ENCODE data around the gene KRTAP5-8. TPM values are rescaled to one million over a fixed set of nuclear protein-coding genes. Genes with fewer than 3 reads are reported as not detected.

The KRTAP5-8 gene
- total RNA-seq, 1 donor from 2014 or later = not detected

DNA sequence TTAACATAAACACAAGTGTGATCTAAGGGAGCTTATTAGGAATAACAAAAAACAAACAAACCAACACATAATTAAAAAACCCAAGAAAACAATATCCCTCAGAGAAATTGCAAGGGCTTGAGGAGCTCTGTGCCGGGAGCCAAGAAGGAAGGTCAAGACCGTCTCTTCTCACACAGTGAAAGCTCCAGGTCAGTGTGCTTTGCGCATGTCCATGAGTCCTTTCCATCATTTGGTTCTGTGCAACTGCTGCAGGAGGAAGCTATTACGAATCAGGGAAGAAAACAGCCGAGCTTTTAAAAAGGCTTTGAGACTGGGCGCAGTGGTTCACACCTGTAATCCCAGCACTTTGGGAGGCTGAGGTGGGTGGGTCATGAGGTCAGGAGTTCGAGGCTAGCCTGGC, 4.6 kb downstream of the KRTAP5-8 start:
- intact Hi-C loops (cut with DNase I) = no loop called here
- no peak for TF ChIP-seq POLR2AphosphoS5 (IDR thresholded peaks at IDR 0.05; ENCODE audit: insufficient read depth in 1 of 2, low read depth in 1 of 2)
- TF ChIP-seq, protein P1, sequence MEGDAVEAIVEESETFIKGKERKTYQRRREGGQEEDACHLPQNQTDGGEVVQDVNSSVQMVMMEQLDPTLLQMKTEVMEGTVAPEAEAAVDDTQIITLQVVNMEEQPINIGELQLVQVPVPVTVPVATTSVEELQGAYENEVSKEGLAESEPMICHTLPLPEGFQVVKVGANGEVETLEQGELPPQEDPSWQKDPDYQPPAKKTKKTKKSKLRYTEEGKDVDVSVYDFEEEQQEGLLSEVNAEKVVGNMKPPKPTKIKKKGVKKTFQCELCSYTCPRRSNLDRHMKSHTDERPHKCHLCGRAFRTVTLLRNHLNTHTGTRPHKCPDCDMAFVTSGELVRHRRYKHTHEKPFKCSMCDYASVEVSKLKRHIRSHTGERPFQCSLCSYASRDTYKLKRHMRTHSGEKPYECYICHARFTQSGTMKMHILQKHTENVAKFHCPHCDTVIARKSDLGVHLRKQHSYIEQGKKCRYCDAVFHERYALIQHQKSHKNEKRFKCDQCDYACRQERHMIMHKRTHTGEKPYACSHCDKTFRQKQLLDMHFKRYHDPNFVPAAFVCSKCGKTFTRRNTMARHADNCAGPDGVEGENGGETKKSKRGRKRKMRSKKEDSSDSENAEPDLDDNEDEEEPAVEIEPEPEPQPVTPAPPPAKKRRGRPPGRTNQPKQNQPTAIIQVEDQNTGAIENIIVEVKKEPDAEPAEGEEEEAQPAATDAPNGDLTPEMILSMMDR (IDR thresholded peaks at IDR 0.05) = no peak
- TF ChIP-seq POLR2A (IDR thresholded peaks at IDR 0.05) = no peak
- no peak for DNase-seq (ENCODE audit: extremely low spot score in 2 of 2)
- no peaks in the 10 kb centered on the region for H3K27me3 ChIP-seq
- H3K4me1 ChIP-seq = no peaks in the 10 kb centered on the region
- no peaks in the 10 kb centered on the region for H3K9me3 ChIP-seq
- no peak overlapping the region for H3K4me3 ChIP-seq
- no peak overlapping the region for H3K27ac ChIP-seq
- no peaks in the 10 kb centered on the region for H3K36me3 ChIP-seq

DNA sequence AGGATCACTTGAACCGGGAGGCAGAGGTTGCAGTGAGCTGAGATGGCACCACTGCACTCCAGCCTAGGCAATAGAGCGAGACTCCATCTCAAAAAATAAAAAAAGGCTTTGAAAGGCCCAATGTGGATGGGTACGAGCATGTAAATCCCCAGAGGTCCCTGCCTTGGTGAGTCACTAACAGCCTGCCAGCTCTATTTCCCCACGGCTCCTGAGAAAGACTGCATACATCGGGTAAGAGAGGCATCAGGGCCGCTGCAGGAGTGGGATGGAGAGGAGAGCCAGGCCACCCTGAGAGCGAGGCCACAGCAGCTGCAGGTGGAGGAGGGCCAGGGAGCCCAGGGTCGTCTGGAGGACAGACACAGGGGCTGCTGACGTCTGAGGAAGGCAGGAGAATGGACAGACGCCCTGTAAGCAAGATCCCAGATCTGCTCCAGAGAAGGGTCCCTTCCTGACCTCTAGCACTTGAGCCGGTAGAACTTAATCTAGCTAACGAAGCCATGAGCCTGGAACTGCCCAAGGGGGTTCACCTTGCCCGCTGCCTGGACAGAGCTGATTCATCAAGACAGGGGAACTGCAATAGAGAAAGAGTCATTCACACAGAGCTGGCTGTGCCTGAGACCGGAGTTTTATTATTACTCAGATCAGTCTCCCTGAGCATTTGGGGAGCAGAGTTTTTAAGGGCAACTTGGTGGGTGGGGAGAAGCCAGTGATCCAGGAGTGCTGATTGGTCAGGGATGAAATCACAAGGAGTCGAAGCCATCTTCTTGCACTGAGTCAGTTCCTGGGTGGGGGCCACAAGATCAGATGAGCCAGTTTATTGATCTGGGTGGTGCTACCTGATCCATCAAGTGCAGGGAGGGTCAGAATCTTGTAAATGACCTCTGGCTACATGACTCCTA, 5.3 kb downstream of the KRTAP5-8 start:
- Histone ChIP-seq H3K9me3 (no peaks in the 10 kb centered on the region), H3K27ac (no peak overlapping the region), H3K36me3 (no peaks in the 10 kb centered on the region), H3K27me3 (no peaks in the 10 kb centered on the region), H3K4me1 (no peaks in the 10 kb centered on the region), H3K4me3 (no peak overlapping the region)
- intact Hi-C loops (cut with DNase I) = no loop called here
- TF ChIP-seq POLR2A (IDR thresholded peaks at IDR 0.05) (no peak), POLR2AphosphoS5 (IDR thresholded peaks at IDR 0.05; ENCODE audit: insufficient read depth in 1 of 2, low read depth in 1 of 2) (no peak)
- TF ChIP-seq, protein P1 (IDR thresholded peaks at IDR 0.05) = no peak
- DNase-seq (ENCODE audit: extremely low spot score in 2 of 2) = no peak

DNA sequence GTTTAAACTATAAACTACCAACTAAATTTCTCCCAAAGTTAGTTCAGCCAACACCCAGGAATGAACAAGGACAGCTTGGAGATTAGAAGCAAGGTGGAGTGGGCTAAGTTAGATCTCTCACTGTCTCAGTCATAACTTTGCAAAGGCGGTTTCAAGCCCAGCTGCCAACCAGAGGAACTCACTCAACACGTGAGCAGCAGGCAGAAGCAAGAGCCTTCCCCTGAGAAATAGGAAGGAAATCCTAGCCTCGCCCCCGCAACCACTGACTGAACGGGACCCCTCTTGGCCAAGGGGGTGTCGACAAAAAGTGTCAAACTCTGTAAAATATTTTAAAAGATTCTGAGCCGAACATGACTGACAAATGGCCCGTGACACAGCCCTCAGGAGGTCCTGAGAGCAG, 6.0 kb downstream of the KRTAP5-8 start:
- intact Hi-C loops (cut with DNase I) = no loop called here
- TF ChIP-seq POLR2A (IDR thresholded peaks at IDR 0.05) (no peak), POLR2AphosphoS5 (IDR thresholded peaks at IDR 0.05; ENCODE audit: insufficient read depth in 1 of 2, low read depth in 1 of 2) (no peak)
- TF ChIP-seq, protein P1 (IDR thresholded peaks at IDR 0.05) = no peak
- no peaks in the 10 kb centered on the region for H3K36me3 ChIP-seq
- DNase-seq (ENCODE audit: extremely low spot score in 2 of 2) = no peak
- H3K4me1 ChIP-seq = no peaks in the 10 kb centered on the region
- H3K9me3 ChIP-seq = no peaks in the 10 kb centered on the region
- no peak overlapping the region for H3K27ac ChIP-seq
- no peak overlapping the region for H3K4me3 ChIP-seq
- no peaks in the 10 kb centered on the region for H3K27me3 ChIP-seq

DNA sequence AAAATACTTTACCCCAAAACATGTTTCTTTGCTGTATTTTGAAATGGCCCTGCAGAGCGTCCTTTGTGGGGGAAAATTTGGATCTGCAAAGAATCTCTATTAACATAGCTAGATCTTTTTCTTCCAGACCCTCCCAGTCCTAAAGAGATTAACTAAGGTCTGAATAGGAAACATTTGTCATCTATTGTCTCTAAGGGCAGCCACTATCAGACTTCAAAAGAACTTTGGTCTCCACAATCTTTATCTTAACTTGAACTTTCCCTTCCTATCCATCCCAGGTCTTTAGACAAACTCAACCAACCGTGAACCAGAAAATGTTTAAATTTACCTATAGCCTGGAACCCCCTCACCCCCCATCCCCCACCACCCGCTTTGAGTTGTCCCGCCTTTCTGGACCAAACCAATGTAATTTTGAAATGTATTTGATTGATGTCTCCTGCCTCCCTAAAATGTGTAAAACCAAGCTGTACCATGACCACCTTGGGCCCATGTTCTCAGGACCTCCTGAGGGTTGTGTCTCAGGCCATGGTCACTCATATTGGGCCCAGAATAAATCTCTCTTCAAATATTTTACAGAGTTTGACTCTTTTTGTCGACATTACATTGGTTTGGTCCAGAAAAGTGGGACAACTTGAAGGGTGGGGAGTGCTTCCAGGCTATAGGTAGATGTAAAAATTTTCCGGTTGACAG, 6.8 kb downstream of the KRTAP5-8 start:
- DNase-seq (ENCODE audit: extremely low spot score in 2 of 2) = no peak
- H3K27me3 ChIP-seq = no peaks in the 10 kb centered on the region
- no peaks in the 10 kb centered on the region for H3K9me3 ChIP-seq
- no peak overlapping the region for H3K27ac ChIP-seq
- intact Hi-C loops (cut with DNase I) = no loop called here
- no peak overlapping the region for H3K4me3 ChIP-seq
- no peaks in the 10 kb centered on the region for H3K4me1 ChIP-seq
- TF ChIP-seq, protein P1 (IDR thresholded peaks at IDR 0.05) = no peak
- no peak for TF ChIP-seq POLR2AphosphoS5 (IDR thresholded peaks at IDR 0.05; ENCODE audit: insufficient read depth in 1 of 2, low read depth in 1 of 2)
- TF ChIP-seq POLR2A (IDR thresholded peaks at IDR 0.05) = no peak
- H3K36me3 ChIP-seq = no peaks in the 10 kb centered on the region
